Fibroblast of pulmonary artery (primary cell): ENCODE measurements around the gene VPS33A.

Experiments used
- DNase-seq: peaks from one replicate; pipeline ENCODE4 v3.0.0-alpha.2; 2010; ENCODE audit warnings: low read depth
- H3K4me3 ChIP-seq: replicated peaks from 2 replicates; pipeline ENCODE4 v1.5.1; 2011; ENCODE audit warnings: low read depth, mild to moderate bottlenecking, control low read depth, low read length, moderate library complexity
- TF ChIP-seq, protein P1 (sequence below): IDR thresholded peaks from 2 replicates; pipeline ENCODE4 v1.5.1; 2011; ENCODE audit warnings: mild to moderate bottlenecking, control low read depth, low read length, inconsistent platforms; ENCODE audit errors: missing control alignments

Gene VPS33A

DNA sequence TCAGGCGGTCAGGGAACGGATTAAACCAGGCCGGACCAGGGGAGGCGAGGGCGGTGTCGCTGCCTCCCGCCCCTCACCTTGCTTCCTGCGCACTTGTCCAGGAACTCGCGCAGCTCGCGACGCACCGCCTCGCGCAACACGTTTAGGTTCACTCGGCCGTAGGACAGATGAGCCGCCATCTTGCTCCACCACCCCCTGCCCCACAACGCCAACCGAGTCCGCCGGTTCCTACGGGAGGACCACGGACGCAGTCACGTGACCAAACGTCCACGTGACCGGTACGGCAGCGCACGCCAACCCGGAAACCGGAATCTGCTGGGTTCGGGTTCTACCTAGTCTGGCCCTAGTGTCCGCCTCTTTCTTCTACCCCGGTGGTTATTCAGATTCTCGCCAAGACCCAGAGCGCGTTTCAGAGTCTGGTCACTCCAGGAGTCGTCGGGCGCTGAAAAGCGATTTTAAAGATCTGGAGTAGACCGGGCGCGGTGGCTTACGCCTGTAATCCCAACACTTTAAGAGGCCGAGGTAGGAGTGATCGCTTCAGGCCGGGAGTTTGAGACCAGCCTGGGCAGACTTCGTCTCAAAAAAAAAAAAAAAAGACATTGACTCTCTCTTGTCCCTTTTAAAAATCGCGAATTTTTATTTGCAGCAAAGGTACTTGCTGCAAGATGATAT is at the start of gene VPS33A:
Gene VPS33A (minus strand): TSS at position 265 of the 672 bp plus-strand sequence. CDS start 86 bp downstream, at position 179.
- peak; percentile 99 for DNase-seq
- TF ChIP-seq, protein P1, sequence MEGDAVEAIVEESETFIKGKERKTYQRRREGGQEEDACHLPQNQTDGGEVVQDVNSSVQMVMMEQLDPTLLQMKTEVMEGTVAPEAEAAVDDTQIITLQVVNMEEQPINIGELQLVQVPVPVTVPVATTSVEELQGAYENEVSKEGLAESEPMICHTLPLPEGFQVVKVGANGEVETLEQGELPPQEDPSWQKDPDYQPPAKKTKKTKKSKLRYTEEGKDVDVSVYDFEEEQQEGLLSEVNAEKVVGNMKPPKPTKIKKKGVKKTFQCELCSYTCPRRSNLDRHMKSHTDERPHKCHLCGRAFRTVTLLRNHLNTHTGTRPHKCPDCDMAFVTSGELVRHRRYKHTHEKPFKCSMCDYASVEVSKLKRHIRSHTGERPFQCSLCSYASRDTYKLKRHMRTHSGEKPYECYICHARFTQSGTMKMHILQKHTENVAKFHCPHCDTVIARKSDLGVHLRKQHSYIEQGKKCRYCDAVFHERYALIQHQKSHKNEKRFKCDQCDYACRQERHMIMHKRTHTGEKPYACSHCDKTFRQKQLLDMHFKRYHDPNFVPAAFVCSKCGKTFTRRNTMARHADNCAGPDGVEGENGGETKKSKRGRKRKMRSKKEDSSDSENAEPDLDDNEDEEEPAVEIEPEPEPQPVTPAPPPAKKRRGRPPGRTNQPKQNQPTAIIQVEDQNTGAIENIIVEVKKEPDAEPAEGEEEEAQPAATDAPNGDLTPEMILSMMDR: no peak
- peak within 1 kb of the TSS; percentile 95 for H3K4me3 ChIP-seq

DNA sequence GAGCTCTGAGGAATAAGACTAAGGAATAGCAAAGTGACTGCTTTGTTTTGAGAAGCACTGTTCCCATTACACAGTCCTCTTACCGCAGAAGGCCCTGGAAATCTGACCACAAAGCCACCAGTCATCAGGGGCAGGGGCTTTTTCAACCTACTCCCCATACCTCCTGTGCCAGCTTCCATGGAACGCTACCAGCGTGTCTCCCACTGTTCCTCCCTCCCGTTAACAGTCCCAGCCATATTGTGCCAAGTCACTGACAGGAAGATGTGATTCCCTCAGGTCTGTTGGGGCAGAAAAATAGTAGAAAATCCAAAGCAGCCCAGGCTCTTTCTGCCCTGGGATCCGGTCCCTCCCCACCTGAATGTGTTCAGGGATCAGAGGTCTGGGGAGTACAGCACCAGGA is 46.6 kb upstream of the VPS33A start:
- no peak for DNase-seq
- TF ChIP-seq, protein P1: no peak

DNA sequence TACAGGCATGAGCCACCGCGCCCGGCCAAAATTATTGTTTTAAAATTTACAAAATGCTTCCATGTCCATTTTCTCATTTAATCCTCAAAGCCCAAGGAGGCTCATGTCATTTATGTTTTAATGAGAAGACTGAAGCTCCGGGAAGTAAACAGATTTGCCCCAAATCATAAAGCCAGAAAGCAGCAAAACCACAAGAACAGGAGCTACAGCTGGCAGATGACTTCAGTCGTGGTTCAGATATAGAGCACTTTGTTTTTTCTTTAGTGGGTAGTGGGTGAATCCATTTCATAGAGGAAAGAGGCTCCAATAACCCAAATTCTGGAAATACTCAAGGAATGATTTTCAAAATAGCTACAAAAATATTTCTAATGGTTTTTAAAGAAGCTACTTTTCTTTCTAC is 45.4 kb upstream of the VPS33A start:
- H3K4me3 ChIP-seq: no peak overlapping the region
- DNase-seq: no peak
- TF ChIP-seq, protein P1: no peak

More for the DNA sequence above, 46.6 kb upstream of the VPS33A start:
- no peak overlapping the region for H3K4me3 ChIP-seq

DNA sequence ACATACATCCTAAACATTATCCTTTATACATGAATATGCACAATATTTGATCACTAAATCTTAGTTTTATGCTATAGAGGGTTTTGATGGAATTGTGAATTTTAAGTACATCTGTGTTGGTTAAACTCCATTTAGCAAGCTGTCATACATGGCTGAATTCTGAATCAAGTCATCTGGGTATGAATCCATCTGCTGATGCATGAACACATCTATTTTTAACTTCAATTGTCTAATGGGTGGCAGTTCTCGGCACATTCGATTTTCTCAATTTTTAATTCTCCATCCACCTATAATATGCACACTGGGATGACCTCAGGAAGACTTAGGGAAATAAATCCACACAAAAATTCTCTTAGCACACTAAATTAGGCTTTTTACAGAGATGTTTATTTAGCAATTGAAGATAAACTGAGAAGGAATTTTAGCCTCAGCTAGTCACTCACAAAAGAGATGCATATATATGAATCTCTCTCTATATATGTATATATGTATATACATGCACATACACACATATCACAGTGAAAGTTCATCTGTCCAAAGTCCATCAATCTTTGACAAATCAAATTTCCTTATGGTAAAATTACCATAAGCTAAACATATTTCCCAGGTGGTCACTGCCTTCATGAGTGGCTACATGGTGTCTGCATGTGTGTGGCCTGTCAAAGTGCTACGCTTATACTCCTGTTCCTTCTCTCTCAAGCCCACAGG is 44.5 kb upstream of the VPS33A start:
- H3K4me3 ChIP-seq: no peak overlapping the region
- DNase-seq: no peak
- TF ChIP-seq, protein P1: no peak

DNA sequence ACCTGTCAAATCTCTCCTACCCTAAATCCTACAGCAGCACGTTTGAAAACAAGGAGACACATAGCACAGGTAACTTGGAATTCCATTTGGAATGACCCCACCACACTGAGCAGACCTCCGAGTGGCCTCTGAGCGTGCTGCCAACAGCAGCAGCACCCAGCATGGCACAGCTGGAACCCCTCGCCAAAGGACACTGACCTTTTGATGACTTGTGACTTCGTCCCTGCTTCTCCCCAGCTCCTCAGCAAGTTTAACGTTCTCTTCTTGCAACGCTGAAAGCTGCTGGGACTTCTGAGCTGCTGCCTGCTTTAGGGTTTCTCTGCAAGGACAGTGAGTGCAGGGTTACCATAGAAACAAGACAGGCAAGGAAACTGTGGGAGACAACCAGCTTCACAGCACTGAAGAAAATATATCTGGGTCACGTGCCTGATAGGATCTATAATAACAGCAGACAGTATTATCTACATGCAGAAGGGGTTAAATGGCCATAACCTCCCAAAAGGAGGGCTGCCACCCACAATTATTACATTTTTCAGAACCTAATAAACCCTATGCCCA is 43.3 kb upstream of the VPS33A start:
- no peak overlapping the region for H3K4me3 ChIP-seq
- TF ChIP-seq, protein P1: no peak
- no peak for DNase-seq

DNA sequence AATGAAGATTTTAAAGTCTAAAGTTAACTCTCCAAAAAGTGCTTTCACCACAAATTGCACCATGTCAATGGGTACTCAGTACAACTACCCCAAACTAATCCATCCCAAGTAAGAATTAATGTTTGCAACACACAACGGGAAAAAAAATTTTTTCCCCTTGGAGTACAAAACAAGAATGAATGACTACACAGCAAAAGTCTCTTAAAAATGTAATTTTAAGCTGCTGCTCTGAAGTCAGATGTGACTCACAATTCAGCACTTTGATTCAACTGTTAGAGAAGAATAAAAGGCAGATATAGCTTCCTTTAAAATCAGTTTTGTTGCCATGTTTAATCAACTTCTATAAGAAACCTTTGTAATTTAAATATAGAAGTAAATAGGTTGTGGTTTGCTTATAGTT is 42.5 kb upstream of the VPS33A start:
- DNase-seq: no peak
- H3K4me3 ChIP-seq: no peak overlapping the region
- TF ChIP-seq, protein P1: no peak
